Activated CD4-positive, alpha-beta memory T cell treated with anti-CD3 and anti-CD28 coated beads for 36 hours (primary cell): Measurements from ENCODE around the gene CISD2. TPM values are rescaled to one million over a fixed set of nuclear protein-coding genes. Genes with fewer than 3 reads are reported as not detected.
"Not testable (repeated sequence)": the region's sequence is repeated elsewhere in the genome, so short reads cannot be mapped to it uniquely, and the experiment has no call there.

Experiments
- CTCF ChIA-PET: fragments of 350-600 bp; sonication (Branson Sonifier 250); formaldehyde crosslinking; loops from one replicate; lab custom pipeline; 2021; ENCODE audit warnings: antibody characterized with exemption, inconsistent platforms; lab: Charles Lee
- POLR2A ChIA-PET: fragments of 350-600 bp; sonication (Branson Sonifier 250); formaldehyde crosslinking; loops from one replicate; lab custom pipeline; 2021; ENCODE audit warnings: antibody characterized with exemption; lab: Charles Lee
- DNase-seq: peaks from one replicate; pipeline ENCODE4 v3.0.0-alpha.2; 2020
- H3K27ac Mint-ChIP-seq: one replicate; pipeline ENCODE4 v1.8.0; 2021; ENCODE audit warnings: mixed read lengths
- H3K27me3 Mint-ChIP-seq: one replicate; pipeline ENCODE4 v1.8.0; 2021; ENCODE audit warnings: mixed read lengths
- H3K36me3 Mint-ChIP-seq: one replicate; pipeline ENCODE4 v1.8.0; 2021; ENCODE audit warnings: mixed read lengths
- H3K4me1 Mint-ChIP-seq: one replicate; pipeline ENCODE4 v1.8.0; 2021; ENCODE audit warnings: low read depth, mixed read lengths
- H3K4me3 Mint-ChIP-seq: one replicate; pipeline ENCODE4 v1.8.0; 2021; ENCODE audit warnings: mild to moderate bottlenecking, mixed read lengths
- H3K9me3 Mint-ChIP-seq: one replicate; pipeline ENCODE4 v1.8.0; 2021; ENCODE audit warnings: mixed read lengths
- intact Hi-C: fragments of 100-400 bp; cut with micrococcal nuclease; formaldehyde crosslinking; loops from one replicate; pipeline ENCODE4 v1.15.1; 2023
- total RNA-seq, 2 experiments: library from RNA; stranded (reverse); gene quantifications; one replicate each; pipeline ENCODE4 v1.2.3, GENCODE V29; 2021

The CISD2 gene
- total RNA-seq, 2 experiments from 2014 or later, result 28.5 to 32.8 TPM

- ChIA-PET CTCF (no interaction called here), POLR2A (no interaction called here)
- Mint-ChIP-seq H3K27ac (no peak overlapping the region), H3K4me3 (no peak overlapping the region), H3K4me1 (no peaks in the 10 kb centered on the region), H3K9me3 (peaks cover 1% of the 10 kb centered on the region), H3K36me3 (no peaks in the 10 kb centered on the region), H3K27me3 (no peaks in the 10 kb centered on the region)
- DNase-seq, result no peak
- intact Hi-C loops, result no loop called here
Measured at GRCh38 chr4:102935716-102936115, 66.9 kb downstream of the CISD2 start.

DNA sequence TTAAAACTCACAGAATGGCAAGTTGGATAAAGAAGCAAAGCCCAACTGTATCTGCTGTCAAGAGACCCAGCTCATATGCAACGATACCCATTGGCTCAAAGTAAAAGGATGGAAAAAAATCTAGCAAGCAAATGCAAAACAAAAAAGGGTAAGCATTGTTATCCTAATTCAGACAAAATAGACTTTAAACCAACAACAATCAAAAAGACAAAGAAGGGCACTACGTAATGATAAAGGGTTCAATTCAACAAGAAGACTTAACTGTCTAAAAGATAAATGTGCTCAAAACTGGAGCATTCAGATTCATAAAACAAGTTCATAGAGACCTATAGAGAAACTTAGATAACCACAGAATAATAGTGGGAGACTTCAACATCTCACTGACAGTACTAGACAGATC is 69.3 kb downstream of the CISD2 start:
- POLR2A ChIA-PET, H3K4me1 Mint-ChIP-seq, H3K36me3 Mint-ChIP-seq, H3K4me3 Mint-ChIP-seq, H3K9me3 Mint-ChIP-seq, H3K27ac Mint-ChIP-seq, H3K27me3 Mint-ChIP-seq, CTCF ChIA-PET, DNase-seq, intact Hi-C loops: not testable (repeated sequence)

Other genes starting within 250 kb of the CISD2 start
- 10 to 100 TPM; 10.2 to 10.7 TPM for gene MANBA, start 108.0 kb upstream of the CISD2 start, total RNA-seq
- gene UBE2D3, start 41.4 kb upstream of the CISD2 start, total RNA-seq, result 100 to 1,000 TPM; 415 to 447 TPM
- 1 to 10 TPM; 1.9 to 2.4 TPM for gene SLC9B1, start 150.7 kb downstream of the CISD2 start, total RNA-seq
- 10 to 100 TPM; 25.6 to 29.6 TPM for gene SLC9B2, start 207.8 kb downstream of the CISD2 start, total RNA-seq
- gene BDH2, start 230.8 kb downstream of the CISD2 start, total RNA-seq, result 10 to 100 TPM; 14.4 to 15.4 TPM